NCI-H1092 (cell line): ENCODE results near the gene MXRA7.
"Not testable (repeated sequence)": the region's sequence is repeated elsewhere in the genome, so short reads cannot be mapped to it uniquely, and the experiment has no call there.

Experiments
- DNase-seq: peaks from one replicate; lab custom pipeline; 2025; lab: John Stamatoyannopoulos, UW

The MXRA7 gene

DNA sequence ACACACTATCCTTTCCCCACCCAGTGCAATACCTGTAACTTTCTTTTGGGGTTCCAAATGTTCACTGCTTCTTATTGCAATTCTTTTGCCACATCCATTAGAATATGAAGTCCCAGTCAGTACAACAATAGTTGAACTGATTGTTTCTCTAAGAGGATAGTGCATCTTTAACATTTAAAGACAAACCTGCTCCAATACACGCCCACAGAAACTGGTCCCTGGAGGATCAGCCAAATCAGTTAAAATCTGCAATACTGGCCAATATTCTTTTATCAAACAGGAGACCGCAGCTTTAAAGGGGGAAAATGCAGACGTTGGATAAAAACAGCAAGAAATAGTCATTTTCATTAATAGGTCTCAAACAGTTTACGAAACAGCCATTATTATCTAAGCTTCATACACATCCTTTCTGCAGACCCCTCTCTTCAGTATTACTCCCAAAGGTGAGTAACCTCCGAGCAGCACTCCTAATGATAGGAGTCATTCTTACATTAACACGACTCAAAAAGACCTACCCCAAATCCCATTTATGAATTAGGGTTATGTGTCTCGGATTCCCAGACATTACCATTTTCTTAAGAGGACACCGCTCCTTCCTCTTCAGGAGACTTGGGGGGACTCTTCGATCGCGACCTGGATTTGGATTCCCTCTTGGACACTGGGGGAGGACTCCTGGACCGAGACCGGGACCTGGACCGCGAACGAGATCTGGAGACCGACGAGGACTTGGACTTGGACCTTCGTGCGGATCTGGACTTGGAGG is 25.0 kb upstream of the MXRA7 start:
- DNase-seq = no peak

DNA sequence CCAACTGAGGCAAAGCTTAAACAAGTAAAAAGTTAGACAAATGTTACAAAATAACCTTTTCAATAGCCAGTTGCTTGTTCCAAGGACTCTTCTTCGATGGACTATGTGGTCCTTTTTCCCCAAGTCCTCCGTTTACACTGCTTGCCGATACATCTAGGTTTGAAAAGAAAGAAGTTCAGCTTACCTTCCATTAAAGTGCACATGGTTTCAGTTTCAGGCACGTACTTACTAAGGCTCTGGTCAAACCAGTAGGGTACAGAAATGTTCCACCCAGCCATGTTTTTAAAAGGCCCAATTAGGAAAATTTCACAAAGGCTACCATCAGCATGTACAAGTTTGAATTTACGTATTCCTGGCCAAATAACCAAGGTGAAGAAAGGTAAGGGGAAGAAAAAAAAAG is 24.2 kb upstream of the MXRA7 start:
- DNase-seq = no peak

DNA sequence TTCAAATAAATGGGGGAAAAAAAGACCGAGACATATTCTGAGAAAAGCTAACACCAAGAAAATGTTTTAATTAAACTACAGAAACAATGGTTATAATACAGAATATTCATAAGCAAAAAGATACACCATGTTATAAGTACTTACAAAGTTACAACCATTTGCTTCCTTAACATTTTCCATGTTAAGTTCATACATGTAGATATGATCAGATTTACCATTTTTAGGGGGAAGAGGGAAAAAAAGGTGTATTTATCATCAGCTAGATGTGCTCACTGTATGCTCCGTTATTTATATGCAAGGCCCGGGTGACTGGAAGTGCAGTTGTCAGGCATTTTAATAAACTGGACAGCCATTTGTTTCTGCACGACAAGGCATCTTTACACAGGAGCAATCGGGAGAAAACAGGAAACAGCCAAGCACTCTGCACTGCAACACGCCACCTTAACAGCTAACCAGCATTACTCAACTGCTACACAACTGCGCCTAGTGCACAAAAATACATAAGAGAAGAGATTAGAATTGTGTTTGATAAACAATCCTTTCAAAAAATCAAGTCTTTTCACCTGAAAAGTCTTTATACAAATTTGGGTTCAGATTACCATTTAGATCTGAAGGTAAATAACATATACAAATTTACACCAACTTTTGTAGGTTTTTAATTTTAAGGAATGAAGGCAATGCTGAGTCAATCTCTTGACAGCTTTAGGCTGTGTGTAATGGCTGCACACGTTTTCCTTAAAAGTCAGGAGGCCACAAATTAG is 23.5 kb upstream of the MXRA7 start:
- no peak for DNase-seq

DNA sequence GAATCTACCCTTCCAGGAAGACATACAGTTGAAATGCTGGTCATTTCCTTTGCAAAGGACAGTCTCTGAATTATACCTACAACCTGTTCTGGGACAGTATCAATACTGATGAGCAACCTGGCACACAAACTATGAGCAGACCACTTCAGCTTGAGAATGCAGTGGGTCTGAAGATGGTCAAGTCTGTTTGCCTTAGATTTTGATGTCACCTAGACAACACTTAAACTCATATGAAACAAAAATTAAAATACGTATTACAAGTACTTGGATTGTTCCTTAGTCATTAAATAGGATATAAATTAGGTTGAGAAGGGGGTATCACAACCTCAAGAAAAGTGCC is 22.8 kb upstream of the MXRA7 start:
- no peak for DNase-seq

- DNase-seq = no peak
Measured at GRCh38 chr17:76732734-76733617, 22.2 kb upstream of the MXRA7 start.

GRCh38 chr17:76731800-76732733 is 21.3 kb upstream of the MXRA7 start:
- DNase-seq = not testable (repeated sequence)

- DNase-seq = no peak
Measured at GRCh38 chr17:76727745-76728456, 17.1 kb upstream of the MXRA7 start.

- DNase-seq = peak; percentile 58
Measured at GRCh38 chr17:76726776-76727718, 16.3 kb upstream of the MXRA7 start, which contains the start of gene METTL23. Gene METTL23, plus strand, starts transcription at chr17:76726839. Its CDS starts 2,872 bp downstream, at chr17:76729711.

GRCh38 chr17:76726231-76726775 is 15.5 kb upstream of the MXRA7 start, which contains the start of gene JMJD6:
Gene JMJD6, minus strand, starts transcription at chr17:76726606. Its CDS starts 131 bp downstream, at chr17:76726475.
- peak; percentile 91 for DNase-seq

DNA sequence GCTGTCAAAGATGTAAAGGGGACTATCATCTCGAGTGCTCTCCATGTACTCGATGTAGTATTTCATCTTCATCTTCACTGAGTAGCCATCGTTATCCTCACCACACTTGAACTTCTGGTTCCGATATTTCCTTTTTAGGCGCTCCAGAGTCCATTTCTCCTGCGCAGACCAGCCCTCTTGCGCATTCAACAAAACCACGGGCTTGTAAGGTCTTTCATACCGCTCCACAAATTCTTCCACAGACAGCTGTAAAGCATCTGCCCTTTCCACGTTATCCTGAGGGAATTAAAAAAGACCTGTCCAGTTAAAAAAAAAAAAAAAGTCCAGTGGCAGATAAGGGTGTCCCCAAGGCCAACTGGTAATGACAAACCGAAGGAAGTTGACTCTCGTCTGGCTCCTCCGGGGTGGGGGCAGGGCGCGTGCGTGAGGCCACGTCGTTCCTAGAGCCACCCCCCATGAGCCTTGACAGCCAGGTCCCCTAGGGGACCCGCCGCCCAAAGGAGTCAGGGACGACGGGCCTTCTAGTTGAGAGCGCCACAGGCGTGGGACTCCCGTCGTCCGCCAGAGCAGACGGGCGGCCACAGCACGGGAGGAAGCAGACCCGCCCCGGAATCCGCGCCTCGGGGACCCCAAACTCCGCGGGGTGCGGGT is 14.9 kb upstream of the MXRA7 start:
- no peak for DNase-seq

DNA sequence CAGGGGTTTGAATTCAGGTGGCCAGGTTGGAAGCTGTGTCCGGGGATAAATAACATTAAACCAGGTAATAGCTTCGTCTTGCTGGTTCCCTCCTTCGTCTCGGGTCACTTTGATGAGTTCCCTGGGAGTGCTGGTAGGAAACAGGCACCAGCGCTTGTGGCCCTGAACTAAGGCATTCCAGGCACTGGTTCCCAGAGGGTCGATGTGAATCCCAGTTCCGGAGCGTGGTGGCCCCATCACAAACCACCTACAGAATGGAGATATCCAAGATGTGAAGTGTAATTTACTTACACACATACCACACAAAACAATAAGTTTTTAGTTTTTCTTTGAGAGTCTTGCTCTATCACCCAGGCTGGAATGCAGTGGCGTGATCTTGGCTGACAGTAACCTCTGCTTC is 13.0 kb upstream of the MXRA7 start:
- no peak for DNase-seq

DNA sequence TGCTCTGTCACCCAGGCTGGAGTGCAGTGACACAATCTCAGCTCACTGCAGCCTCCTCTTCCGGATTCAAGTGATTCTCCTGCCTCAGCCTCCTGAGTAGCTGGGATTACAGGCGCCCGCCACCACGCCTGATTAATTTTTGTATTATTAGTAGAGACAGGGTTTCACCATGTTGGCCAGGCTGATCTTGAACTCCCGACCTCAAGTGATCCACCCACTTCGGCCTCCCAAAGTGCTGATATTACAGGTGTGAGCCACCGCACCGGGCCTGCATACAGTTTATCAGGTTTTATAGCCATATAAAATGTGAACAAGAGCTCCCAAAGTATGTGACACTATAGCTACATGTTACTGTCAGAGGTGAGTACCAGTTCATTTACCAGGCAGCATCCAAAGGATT is 12.2 kb upstream of the MXRA7 start:
- DNase-seq = not testable (repeated sequence)

GRCh38 chr17:76722279-76722678 is 11.5 kb upstream of the MXRA7 start:
- DNase-seq = no peak

- no peak for DNase-seq
Measured at GRCh38 chr17:76721463-76721862, 10.7 kb upstream of the MXRA7 start.

DNA sequence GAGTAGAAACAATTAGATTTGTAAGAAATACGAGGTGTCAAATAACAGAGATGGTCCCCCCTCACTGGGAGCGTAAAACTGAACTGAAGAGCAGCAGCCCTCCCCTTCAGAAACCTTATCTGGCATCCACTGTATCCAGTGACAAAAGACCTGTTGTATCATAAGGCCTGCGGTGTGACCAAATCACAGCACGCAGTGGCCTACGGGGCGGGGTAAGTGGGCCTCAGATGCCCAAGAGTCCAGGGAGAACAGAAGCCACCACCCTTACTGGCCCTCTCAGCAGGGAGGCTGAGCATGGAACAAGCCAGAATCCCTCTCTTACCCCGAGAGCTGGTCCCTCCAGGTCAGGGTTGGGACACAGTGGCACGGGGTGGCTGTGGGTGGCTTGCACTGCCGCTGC is 10.2 kb upstream of the MXRA7 start:
- DNase-seq = no peak

DNA sequence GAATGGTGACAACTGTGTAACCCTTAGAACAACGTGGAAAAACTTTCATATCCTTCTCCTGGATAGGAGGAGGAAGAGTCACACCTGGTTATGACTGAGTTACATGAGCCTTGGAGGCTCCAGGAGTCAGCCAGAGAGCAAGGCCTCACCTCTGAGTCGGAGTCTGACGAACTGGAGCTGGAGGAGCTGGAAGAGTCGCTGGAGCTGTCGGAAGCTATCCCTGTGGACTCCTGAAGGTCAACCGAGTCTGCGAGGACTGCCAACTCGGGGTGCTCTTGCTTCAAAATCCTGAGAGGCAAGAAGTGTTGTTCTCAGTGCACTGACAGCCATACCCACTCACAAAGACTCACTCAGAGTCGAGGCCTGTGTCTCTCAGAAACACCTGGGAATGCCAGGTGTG is 9.4 kb upstream of the MXRA7 start:
- no peak for DNase-seq

- DNase-seq = no peak
Measured at GRCh38 chr17:76718516-76718915, 7.8 kb upstream of the MXRA7 start.

GRCh38 chr17:76716839-76717215 is 6.1 kb upstream of the MXRA7 start:
- no peak for DNase-seq
